WTC11 (cell line): ENCODE results near the gene DISP3. TPM values are rescaled to one million over a fixed set of nuclear protein-coding genes. Genes with fewer than 3 reads are reported as not detected.

Experiments
- ATAC-seq: fragments of 200-7000 bp; cut with Tn5 transposase; 2 replicates; pipeline ENCODE4 v1.10.0; 2021; ENCODE audit warnings: mild to moderate bottlenecking, moderate library complexity
- CTCF ChIA-PET: fragments of 300-600 bp; sonication (Branson Sonifier 250); formaldehyde crosslinking; loops from one replicate; lab custom pipeline; 2021; ENCODE audit warnings: antibody characterized with exemption; lab: Charles Lee
- POLR2A ChIA-PET: fragments of 350-600 bp; sonication (Branson Sonifier 250); formaldehyde crosslinking; loops from one replicate; lab custom pipeline; 2021; ENCODE audit warnings: antibody characterized with exemption; lab: Charles Lee
- DNase-seq: peaks from one replicate; pipeline ENCODE4 v3.0.0; 2021; ENCODE audit warnings: low spot score
- H3K27ac Mint-ChIP-seq: 2 replicates; pipeline ENCODE4 v1.8.0; 2021; ENCODE audit warnings: mixed read lengths
- H3K27me3 Mint-ChIP-seq: 2 replicates; pipeline ENCODE4 v1.8.0; 2021; ENCODE audit warnings: low read depth, mild to moderate bottlenecking, moderate library complexity, mixed read lengths
- H3K36me3 Mint-ChIP-seq: 2 replicates; pipeline ENCODE4 v1.8.0; 2021; ENCODE audit warnings: mixed read lengths
- H3K4me1 Mint-ChIP-seq: 2 replicates; pipeline ENCODE4 v1.8.0; 2022; ENCODE audit warnings: mixed read lengths
- H3K4me3 Mint-ChIP-seq: 2 replicates; pipeline ENCODE4 v1.8.0; 2021; ENCODE audit warnings: mild to moderate bottlenecking, moderate library complexity, mixed read lengths
- H3K9me3 Mint-ChIP-seq: 2 replicates; pipeline ENCODE4 v1.8.0; 2021; ENCODE audit warnings: mixed read lengths
- ATF1 ChIP-seq: sonication (generic); formaldehyde crosslinking; IDR thresholded peaks from 2 replicates; pipeline ENCODE4 v1.8.1; 2023; ENCODE audit warnings: mild to moderate bottlenecking, moderate library complexity, missing genetic modification reagents
- E2F1 ChIP-seq: sonication (generic); formaldehyde crosslinking; IDR thresholded peaks from 2 replicates; pipeline ENCODE4 v1.8.0; 2022; ENCODE audit warnings: mild to moderate bottlenecking, missing genetic modification reagents
- ELF4 ChIP-seq: sonication (generic); formaldehyde crosslinking; IDR thresholded peaks from 2 replicates; pipeline ENCODE4 v1.8.1; 2022; ENCODE audit warnings: low read depth, mild to moderate bottlenecking, moderate library complexity, missing genetic modification reagents
- ERG ChIP-seq: fragments of 250-450 bp; sonication (Bioruptor Pico); IDR thresholded peaks from 2 replicates; pipeline ENCODE4 v1.8.0; 2021; ENCODE audit warnings: mild to moderate bottlenecking
- FOXJ3 ChIP-seq: sonication (generic); formaldehyde crosslinking; IDR thresholded peaks from 2 replicates; pipeline ENCODE4 v1.9.0; 2021; ENCODE audit warnings: missing genetic modification reagents, mild to moderate bottlenecking, borderline replicate concordance
- HMGXB4 ChIP-seq: sonication (generic); formaldehyde crosslinking; IDR thresholded peaks from 2 replicates; pipeline ENCODE4 v1.8.1; 2023; ENCODE audit warnings: mild to moderate bottlenecking, moderate library complexity, missing genetic modification reagents
- IRF1 ChIP-seq: sonication (generic); formaldehyde crosslinking; IDR thresholded peaks from 2 replicates; pipeline ENCODE4 v1.8.0; 2023; ENCODE audit warnings: missing genetic modification reagents
- KAT7 ChIP-seq: sonication (generic); formaldehyde crosslinking; IDR thresholded peaks from 2 replicates; pipeline ENCODE4 v1.8.1; 2023; ENCODE audit warnings: missing genetic modification reagents, mild to moderate bottlenecking, borderline replicate concordance
- NFYB ChIP-seq: sonication (generic); formaldehyde crosslinking; conservative IDR thresholded peaks from 2 replicates; pipeline ENCODE4 v1.8.0; 2022; ENCODE audit warnings: low read depth, missing genetic modification reagents
- NR2C2 ChIP-seq: sonication (generic); formaldehyde crosslinking; IDR thresholded peaks from 2 replicates; pipeline ENCODE4 v1.8.0; 2022; ENCODE audit warnings: mild to moderate bottlenecking, missing genetic modification reagents
- PRRX2 ChIP-seq: fragments of 250-450 bp; sonication (Bioruptor Pico); IDR thresholded peaks from 2 replicates; pipeline ENCODE4 v1.8.0; 2021; ENCODE audit warnings: mild to moderate bottlenecking
- SMAD3 ChIP-seq: sonication (generic); formaldehyde crosslinking; IDR thresholded peaks from 2 replicates; pipeline ENCODE4 v1.8.0; 2022; ENCODE audit warnings: missing genetic modification reagents, mild to moderate bottlenecking, borderline replicate concordance
- SP1 ChIP-seq: sonication (generic); formaldehyde crosslinking; conservative IDR thresholded peaks from 2 replicates; pipeline ENCODE4 v1.8.1; 2022; ENCODE audit warnings: missing genetic modification reagents
- STAT6 ChIP-seq: sonication (generic); formaldehyde crosslinking; conservative IDR thresholded peaks from 2 replicates; pipeline ENCODE4 v1.8.1; 2023; ENCODE audit warnings: mild to moderate bottlenecking, low read depth, missing genetic modification reagents, moderate library complexity
- TCF7 ChIP-seq: sonication (generic); formaldehyde crosslinking; IDR thresholded peaks from 2 replicates; pipeline ENCODE4 v1.8.0; 2022; ENCODE audit warnings: mild to moderate bottlenecking, low read depth, missing genetic modification reagents, moderate library complexity
- ZNF121 ChIP-seq: sonication (generic); formaldehyde crosslinking; IDR thresholded peaks from 2 replicates; pipeline ENCODE4 v1.8.0; 2023; ENCODE audit warnings: missing genetic modification reagents
- ZNF232 ChIP-seq: sonication (generic); formaldehyde crosslinking; IDR thresholded peaks from 2 replicates; pipeline ENCODE4 v1.8.0; 2022; ENCODE audit warnings: mild to moderate bottlenecking, missing genetic modification reagents
- ZNF317 ChIP-seq: sonication (generic); formaldehyde crosslinking; IDR thresholded peaks from 2 replicates; pipeline ENCODE4 v1.8.1; 2023; ENCODE audit warnings: low read depth, mild to moderate bottlenecking, moderate library complexity, missing genetic modification reagents, borderline replicate concordance
- total RNA-seq: library from RNA; stranded (reverse); gene quantifications from 3 replicates; pipeline ENCODE4 v1.2.3, GENCODE V29; 2021

The DISP3 gene
- total RNA-seq, 1 experiment from 2014 or later, result 6.0 TPM

- no peaks in the 10 kb centered on the region for H3K27me3 Mint-ChIP-seq
- no peak for TF ChIP-seq FOXJ3 (CRISPR knock-in tag)
- no peak for TF ChIP-seq NFYB
- TF ChIP-seq HMGXB4 (CRISPR knock-in tag), result no peak
- POLR2A ChIA-PET, result no interaction called here
- DNase-seq (peak; percentile 2), ATAC-seq (no peak)
- H3K27ac Mint-ChIP-seq, result no peak overlapping the region
- peaks cover 7% of the 10 kb centered on the region for H3K4me1 Mint-ChIP-seq
- no peak overlapping the region for H3K4me3 Mint-ChIP-seq
- 0 out of 2 replicates have a peak, but pooled peaks cover 2% of the 10 kb centered on the region for H3K36me3 Mint-ChIP-seq
- CTCF ChIA-PET, result interaction anchor here (0.7 kb wide), 1 partner anchor 160 kb away, joined by 5 read pairs; no protein-coding TSS in a partner anchor
- no peaks in the 10 kb centered on the region for H3K9me3 Mint-ChIP-seq
These were observed 45.7 kb downstream of the DISP3 start for GRCh38 chr1:11524465-11525150.

- H3K27me3 Mint-ChIP-seq, result no peaks in the 10 kb centered on the region
- TF ChIP-seq IRF1 (CRISPR knock-in tag), result no peak
- no peak for TF ChIP-seq SP1
- peaks cover 7% of the 10 kb centered on the region for H3K4me1 Mint-ChIP-seq
- no peaks in the 10 kb centered on the region for H3K9me3 Mint-ChIP-seq
- H3K27ac Mint-ChIP-seq, result no peak overlapping the region
- ChIA-PET CTCF (interaction anchor here (0.7 kb wide), 1 partner anchor 161 kb away, joined by 5 read pairs; no protein-coding TSS in a partner anchor), POLR2A (no interaction called here)
- peak; percentile 1 for DNase-seq
- no peak overlapping the region for H3K4me3 Mint-ChIP-seq
- H3K36me3 Mint-ChIP-seq, result 0 out of 2 replicates have a peak, but pooled peaks cover 2% of the 10 kb centered on the region
- no peak for ATAC-seq
These were observed 46.2 kb downstream of the DISP3 start for GRCh38 chr1:11525151-11525505.

- DNase-seq (peak; percentile 8), ATAC-seq (no peak)
- Mint-ChIP-seq H3K27ac (peak overlapping the region; percentile 36; the same call in 1 of the 2 replicates), H3K27me3 (no peaks in the 10 kb centered on the region), H3K4me3 (no peak overlapping the region), H3K36me3 (0 out of 2 replicates have a peak, but pooled peaks cover 2% of the 10 kb centered on the region), H3K4me1 (peaks cover 7% of the 10 kb centered on the region), H3K9me3 (no peaks in the 10 kb centered on the region)
- POLR2A ChIA-PET, result no interaction called here
- CTCF ChIA-PET, result no interaction called here
- TF ChIP-seq NR2C2, result no peak
- TF ChIP-seq ZNF232 (CRISPR knock-in tag), result no peak
These were observed 46.6 kb downstream of the DISP3 start for GRCh38 chr1:11525516-11525915.

- ChIA-PET CTCF (no interaction called here), POLR2A (no interaction called here)
- Mint-ChIP-seq H3K36me3 (no peaks in the 10 kb centered on the region), H3K4me1 (peaks cover 6% of the 10 kb centered on the region), H3K9me3 (no peaks in the 10 kb centered on the region), H3K27ac (peak overlapping the region; percentile 36; the same call in 1 of the 2 replicates), H3K27me3 (no peaks in the 10 kb centered on the region), H3K4me3 (no peak overlapping the region)
- no peak for ATAC-seq
- peak; percentile 4 for DNase-seq
- TF ChIP-seq KAT7 (CRISPR knock-in tag) (no peak), ELF4 (CRISPR knock-in tag) (no peak), PRRX2 (no peak), E2F1 (CRISPR knock-in tag) (no peak), STAT6 (no peak), IRF1 (CRISPR knock-in tag) (no peak), SMAD3 (CRISPR knock-in tag) (no peak), ZNF121 (CRISPR knock-in tag) (no peak), ZNF232 (CRISPR knock-in tag) (no peak), ZNF317 (CRISPR knock-in tag) (no peak), ERG (CRISPR knock-in tag) (no peak), ATF1 (CRISPR knock-in tag) (no peak), TCF7 (no peak)
These were observed 47.3 kb downstream of the DISP3 start for GRCh38 chr1:11526071-11526895.
